Measurements from ENCODE around the gene TMEM151B. TPM values are rescaled to one million over a fixed set of nuclear protein-coding genes. Genes with fewer than 3 reads are reported as not detected.

The TMEM151B gene
- total RNA-seq, 1 donor from 2014 or later, result 0.29 TPM

DNA sequence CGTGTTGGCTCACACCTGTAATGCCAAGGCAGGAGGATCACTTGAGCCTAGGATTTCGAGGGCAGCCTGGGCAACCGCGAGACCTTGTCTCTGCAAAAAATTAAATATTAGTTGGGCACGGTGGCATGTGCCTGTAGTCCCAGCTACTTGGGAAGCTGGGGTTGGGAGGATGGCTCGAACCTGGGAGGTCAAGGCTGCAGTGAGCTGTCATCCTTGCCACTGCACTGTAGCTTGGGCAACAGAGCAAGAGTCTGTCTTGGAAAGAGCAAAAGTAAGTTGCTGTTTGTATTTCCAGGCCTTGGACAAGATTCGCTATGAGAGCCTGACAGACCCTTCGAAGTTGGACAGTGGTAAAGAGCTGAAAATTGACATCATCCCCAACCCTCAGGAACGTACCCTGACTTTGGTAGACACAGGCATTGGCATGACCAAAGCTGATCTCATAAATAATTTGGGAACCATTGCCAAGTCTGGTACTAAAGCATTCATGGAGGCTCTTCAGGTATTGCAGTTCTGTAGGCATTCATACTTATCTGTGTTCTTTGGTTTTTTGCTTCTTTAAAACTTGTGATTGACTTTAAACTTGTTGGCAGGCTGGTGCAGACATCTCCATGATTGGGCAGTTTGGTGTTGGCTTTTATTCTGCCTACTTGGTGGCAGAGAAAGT is 21.0 kb upstream of the TMEM151B start:
- Mint-ChIP-seq H3K4me3 (peak overlapping the region; percentile 96), H3K27me3 (ENCODE audit: insufficient read depth) (no peaks in the 10 kb centered on the region), H3K4me1 (ENCODE audit: low read depth) (peaks cover 68% of the 10 kb centered on the region), H3K9me3 (no peaks in the 10 kb centered on the region), H3K36me3 (ENCODE audit: low read depth) (peaks cover 67% of the 10 kb centered on the region), H3K27ac (peak overlapping the region; percentile 98)
- intact Hi-C loops (cut with micrococcal nuclease), result loop anchor here (5.0 kb wide), 2 partner anchors 477 to 622 kb away; partner anchors contain the start of genes GTPBP2 and VEGFA
- DNase-seq (ENCODE audit: low spot score), result no peak

DNA sequence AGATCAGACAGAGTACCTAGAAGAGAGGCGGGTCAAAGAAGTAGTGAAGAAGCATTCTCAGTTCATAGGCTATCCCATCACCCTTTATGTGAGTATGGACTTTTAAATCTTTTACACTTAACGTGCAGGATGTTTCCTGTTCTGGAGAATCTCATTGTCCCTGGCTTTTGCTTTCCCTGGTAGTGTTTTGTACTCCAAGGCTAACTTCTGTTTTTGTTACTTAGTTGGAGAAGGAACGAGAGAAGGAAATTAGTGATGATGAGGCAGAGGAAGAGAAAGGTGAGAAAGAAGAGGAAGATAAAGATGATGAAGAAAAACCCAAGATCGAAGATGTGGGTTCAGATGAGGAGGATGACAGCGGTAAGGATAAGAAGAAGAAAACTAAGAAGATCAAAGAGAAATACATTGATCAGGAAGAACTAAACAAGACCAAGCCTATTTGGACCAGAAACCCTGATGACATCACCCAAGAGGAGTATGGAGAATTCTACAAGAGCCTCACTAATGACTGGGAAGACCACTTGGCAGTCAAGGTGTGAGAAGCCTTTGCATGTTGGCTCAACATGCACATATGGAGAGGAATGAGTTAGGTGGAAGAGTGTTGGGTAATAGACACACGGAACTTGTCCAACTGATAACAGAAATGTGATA is 20.1 kb upstream of the TMEM151B start:
- Mint-ChIP-seq H3K4me1 (ENCODE audit: low read depth) (peaks cover 75% of the 10 kb centered on the region), H3K9me3 (no peaks in the 10 kb centered on the region), H3K4me3 (peak overlapping the region; percentile 96), H3K27me3 (ENCODE audit: insufficient read depth) (no peaks in the 10 kb centered on the region), H3K27ac (peak overlapping the region; percentile 36), H3K36me3 (ENCODE audit: low read depth) (peaks cover 75% of the 10 kb centered on the region)
- no peak for DNase-seq (ENCODE audit: low spot score)
- intact Hi-C loops (cut with micrococcal nuclease), result no loop called here

DNA sequence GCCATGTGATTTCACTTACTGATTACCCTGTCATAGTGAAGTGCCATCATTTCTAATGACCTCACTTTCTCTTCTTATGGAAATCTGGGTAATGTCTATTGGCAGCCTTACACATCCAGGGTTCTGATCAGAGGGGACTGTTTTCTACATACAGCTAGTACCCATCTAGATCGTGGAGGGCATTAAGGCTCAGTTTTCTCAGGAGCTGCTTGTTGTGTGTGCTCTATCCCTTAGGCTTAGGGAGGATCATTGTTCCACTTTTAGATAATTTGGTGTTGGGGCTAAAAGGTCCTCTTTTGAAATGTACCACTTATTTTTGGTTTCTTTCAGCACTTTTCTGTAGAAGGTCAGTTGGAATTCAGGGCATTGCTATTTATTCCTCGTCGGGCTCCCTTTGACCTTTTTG is 19.5 kb upstream of the TMEM151B start:
- DNase-seq (ENCODE audit: low spot score), result no peak
- H3K27me3 Mint-ChIP-seq (ENCODE audit: insufficient read depth), result no peaks in the 10 kb centered on the region
- peaks cover 80% of the 10 kb centered on the region for H3K36me3 Mint-ChIP-seq (ENCODE audit: low read depth)
- H3K9me3 Mint-ChIP-seq, result no peaks in the 10 kb centered on the region
- H3K4me1 Mint-ChIP-seq (ENCODE audit: low read depth), result peaks cover 75% of the 10 kb centered on the region
- H3K4me3 Mint-ChIP-seq, result no peak overlapping the region
- intact Hi-C loops (cut with micrococcal nuclease), result no loop called here
- no peak overlapping the region for H3K27ac Mint-ChIP-seq

DNA sequence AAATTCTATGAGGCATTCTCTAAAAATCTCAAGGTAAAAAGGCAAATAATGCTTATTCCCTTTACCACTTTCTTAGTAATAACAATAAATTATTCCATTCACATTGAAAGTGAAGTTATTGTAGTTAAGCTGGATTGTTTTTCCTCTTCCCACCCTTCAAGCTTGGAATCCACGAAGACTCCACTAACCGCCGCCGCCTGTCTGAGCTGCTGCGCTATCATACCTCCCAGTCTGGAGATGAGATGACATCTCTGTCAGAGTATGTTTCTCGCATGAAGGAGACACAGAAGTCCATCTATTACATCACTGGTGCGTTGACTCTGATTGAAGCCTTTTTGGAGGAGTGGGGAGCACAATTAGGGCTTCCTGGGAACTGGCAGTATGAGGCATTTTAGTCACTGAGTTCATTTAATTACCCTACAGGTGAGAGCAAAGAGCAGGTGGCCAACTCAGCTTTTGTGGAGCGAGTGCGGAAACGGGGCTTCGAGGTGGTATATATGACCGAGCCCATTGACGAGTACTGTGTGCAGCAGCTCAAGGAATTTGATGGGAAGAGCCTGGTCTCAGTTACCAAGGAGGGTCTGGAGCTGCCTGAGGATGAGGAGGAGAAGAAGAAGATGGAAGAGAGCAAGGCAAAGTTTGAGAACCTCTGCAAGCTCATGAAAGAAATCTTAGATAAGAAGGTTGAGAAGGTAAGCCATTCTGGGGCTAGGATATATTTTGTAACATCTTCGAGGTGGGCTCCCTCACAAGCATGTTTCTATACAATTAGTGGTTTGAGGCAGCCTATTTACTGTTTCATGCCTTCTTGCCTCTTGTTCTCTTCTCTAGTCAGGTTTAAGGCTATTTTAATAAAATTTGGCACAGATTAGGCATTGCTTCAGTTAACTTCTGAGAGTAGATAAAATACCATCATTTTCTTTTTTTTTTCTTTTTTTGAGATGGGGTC is 18.4 kb upstream of the TMEM151B start:
- no peaks in the 10 kb centered on the region for H3K27me3 Mint-ChIP-seq (ENCODE audit: insufficient read depth)
- H3K27ac Mint-ChIP-seq, result peak overlapping the region; percentile 77
- intact Hi-C loops (cut with micrococcal nuclease), result no loop called here
- no peaks in the 10 kb centered on the region for H3K9me3 Mint-ChIP-seq
- H3K4me3 Mint-ChIP-seq, result peak overlapping the region; percentile 50
- DNase-seq (ENCODE audit: low spot score), result no peak
- peaks cover 82% of the 10 kb centered on the region for H3K4me1 Mint-ChIP-seq (ENCODE audit: low read depth)
- peaks cover 83% of the 10 kb centered on the region for H3K36me3 Mint-ChIP-seq (ENCODE audit: low read depth)

DNA sequence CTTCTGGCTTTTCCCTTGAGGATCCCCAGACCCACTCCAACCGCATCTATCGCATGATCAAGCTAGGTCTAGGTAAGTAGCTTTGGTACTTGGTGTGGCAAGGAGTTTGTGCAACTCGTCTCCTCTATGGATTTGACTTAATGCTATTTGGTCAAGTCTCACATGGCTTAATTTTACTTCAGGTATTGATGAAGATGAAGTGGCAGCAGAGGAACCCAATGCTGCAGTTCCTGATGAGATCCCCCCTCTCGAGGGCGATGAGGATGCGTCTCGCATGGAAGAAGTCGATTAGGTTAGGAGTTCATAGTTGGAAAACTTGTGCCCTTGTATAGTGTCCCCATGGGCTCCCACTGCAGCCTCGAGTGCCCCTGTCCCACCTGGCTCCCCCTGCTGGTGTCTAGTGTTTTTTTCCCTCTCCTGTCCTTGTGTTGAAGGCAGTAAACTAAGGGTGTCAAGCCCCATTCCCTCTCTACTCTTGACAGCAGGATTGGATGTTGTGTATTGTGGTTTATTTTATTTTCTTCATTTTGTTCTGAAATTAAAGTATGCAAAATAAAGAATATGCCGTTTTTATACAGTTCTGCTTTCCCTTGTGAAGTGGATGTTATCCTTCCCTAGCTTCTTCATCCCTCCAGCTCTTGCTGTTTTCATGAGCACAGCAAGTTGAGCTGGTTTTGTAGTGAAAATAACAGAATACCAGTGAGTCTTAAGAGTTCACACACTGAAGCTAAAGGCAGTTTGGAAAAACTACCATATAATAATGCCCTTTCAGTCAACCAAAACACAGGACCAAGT is 16.7 kb upstream of the TMEM151B start:
- intact Hi-C loops (cut with micrococcal nuclease), result no loop called here
- Mint-ChIP-seq H3K36me3 (ENCODE audit: low read depth) (peaks cover 78% of the 10 kb centered on the region), H3K4me1 (ENCODE audit: low read depth) (peaks cover 87% of the 10 kb centered on the region), H3K9me3 (no peaks in the 10 kb centered on the region), H3K27ac (peak overlapping the region; percentile 53), H3K27me3 (ENCODE audit: insufficient read depth) (no peaks in the 10 kb centered on the region), H3K4me3 (peak overlapping the region; percentile 10)
- DNase-seq (ENCODE audit: low spot score), result no peak

DNA sequence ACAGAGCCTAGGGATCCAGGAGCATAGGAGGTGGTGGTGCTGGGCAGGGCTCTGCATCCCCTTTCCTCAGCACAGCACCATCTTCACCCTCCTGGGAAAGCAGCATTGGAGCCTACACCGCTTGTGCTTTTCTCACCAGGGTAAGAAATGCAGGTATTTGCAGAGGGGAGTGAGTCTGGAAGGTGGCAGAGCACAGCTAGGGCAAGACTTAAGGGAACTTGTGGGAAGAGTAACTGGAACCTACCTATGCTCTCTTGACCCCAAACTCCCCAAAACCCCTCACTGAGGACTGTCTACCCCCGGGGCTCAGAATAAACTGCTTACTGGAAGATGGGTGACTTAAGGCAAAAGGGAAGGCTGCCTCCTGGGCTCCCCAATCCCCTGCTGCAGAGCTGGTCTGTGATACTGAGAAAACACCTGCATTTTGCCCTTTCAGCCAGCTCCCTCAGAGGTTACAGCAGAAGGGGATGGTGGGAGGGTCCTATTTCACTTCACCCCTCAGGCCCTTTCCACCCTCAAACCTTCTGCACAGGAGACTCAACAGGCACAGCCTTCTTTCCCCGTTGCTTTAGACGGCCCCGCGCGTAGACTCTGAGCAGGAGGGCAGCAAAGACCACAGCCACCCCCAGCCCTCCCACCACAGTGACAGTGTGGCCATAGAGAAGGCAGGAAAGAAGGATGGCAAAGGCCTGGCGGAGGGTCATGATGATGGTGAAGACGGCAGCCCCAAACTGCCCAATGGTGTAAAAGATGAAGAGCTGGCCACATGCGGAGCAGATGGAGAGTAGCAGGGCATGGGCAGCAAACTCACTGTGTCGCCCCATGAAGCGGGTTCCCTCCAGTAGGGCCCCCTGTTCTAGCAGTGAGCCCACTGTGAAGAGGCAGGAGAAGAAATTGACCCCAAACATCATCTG is 15.8 kb upstream of the TMEM151B start:
- no peaks in the 10 kb centered on the region for H3K9me3 Mint-ChIP-seq
- intact Hi-C loops (cut with micrococcal nuclease), result no loop called here
- peak overlapping the region; percentile 79 for H3K27ac Mint-ChIP-seq
- peaks cover 84% of the 10 kb centered on the region for H3K4me1 Mint-ChIP-seq (ENCODE audit: low read depth)
- no peaks in the 10 kb centered on the region for H3K27me3 Mint-ChIP-seq (ENCODE audit: insufficient read depth)
- DNase-seq (ENCODE audit: low spot score), result no peak
- peak overlapping the region; percentile 90 for H3K4me3 Mint-ChIP-seq
- H3K36me3 Mint-ChIP-seq (ENCODE audit: low read depth), result peaks cover 75% of the 10 kb centered on the region

DNA sequence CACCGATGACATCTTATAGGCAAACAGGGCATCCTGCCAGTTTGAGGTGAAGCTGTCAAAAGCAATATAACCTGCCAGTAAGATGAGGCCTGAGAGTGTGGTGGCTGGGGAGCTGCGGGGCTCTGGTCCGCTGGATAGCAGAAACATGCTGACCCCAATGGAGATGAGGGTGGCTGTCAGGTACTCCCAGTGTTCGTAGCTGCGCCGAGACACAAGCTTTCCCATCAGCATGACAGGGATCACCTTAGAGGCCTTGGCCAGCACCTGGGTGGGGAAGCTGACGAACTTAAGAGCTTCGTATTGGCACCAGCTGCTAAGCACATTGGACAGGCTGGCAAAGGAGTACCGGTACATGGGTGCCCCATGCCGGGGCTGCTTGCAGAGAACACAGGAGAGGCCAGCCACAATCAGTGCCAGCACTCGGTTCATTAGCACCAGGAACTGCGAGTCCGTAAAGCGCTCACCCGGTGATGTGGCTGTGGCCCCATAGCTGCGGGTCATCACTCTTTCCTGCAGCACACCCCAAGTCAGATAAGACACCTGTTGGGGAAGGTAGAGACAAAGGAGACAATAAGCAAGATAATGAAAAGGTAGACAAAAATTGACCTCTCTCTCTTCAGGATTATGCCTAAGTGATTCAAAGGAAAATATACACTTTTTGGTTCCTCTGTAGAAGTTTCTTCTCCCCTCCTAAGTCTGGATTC is 15.0 kb upstream of the TMEM151B start:
- Mint-ChIP-seq H3K9me3 (no peaks in the 10 kb centered on the region), H3K36me3 (ENCODE audit: low read depth) (peaks cover 67% of the 10 kb centered on the region)

DNA sequence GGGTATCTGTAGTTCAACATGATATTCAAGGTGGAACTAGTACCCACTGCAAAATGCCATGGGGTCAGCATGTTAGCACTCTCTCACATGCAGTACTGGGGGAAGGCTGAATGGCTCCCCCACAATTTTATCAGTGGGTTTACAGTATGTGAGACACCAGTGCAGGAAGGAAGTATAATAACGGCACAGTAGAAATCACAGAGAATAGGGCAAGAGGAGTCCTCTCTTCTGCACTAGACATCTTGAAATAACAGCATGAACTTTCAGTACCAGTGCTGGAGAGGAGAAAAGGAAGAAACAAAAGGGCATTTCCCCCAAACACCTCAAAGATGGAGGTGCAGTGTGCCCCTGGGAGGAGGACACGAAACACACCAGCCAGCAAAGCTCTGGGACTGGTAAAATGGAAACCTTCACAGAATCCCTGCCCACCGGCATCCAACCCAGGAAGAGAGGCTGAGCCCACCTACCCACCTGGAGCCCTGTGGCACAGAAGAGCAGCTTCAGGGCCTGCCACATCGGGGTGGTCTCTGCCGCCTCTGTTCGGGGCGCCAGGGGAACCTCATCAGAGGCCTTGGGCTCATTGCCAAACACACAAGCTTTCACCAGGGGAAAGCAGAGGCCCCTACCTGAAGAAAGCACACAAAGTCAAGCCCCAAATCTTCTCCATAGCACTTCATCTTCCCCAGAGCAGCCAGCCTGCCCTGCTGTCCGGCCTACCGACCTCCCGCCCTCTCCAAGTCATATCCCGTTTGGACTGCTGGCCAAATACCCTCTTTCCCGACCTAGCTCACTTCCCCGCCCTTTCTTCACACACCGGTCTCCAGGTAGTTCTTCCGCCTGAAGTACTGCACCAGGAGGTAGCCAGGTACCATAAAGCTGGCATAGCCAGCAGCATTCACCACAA is 14.1 kb upstream of the TMEM151B start:
- peaks cover 75% of the 10 kb centered on the region for H3K4me1 Mint-ChIP-seq (ENCODE audit: low read depth)
- peak overlapping the region; percentile 76 for H3K27ac Mint-ChIP-seq
- H3K4me3 Mint-ChIP-seq, result peak overlapping the region; percentile 90
- H3K36me3 Mint-ChIP-seq (ENCODE audit: low read depth), result peaks cover 64% of the 10 kb centered on the region
- intact Hi-C loops (cut with micrococcal nuclease), result no loop called here
- DNase-seq (ENCODE audit: low spot score), result no peak
- H3K27me3 Mint-ChIP-seq (ENCODE audit: insufficient read depth), result no peaks in the 10 kb centered on the region
- H3K9me3 Mint-ChIP-seq, result no peaks in the 10 kb centered on the region

More for the DNA sequence above, 15.0 kb upstream of the TMEM151B start:
- no peaks in the 10 kb centered on the region for H3K27me3 Mint-ChIP-seq (ENCODE audit: insufficient read depth)
- peaks cover 76% of the 10 kb centered on the region for H3K4me1 Mint-ChIP-seq (ENCODE audit: low read depth)
- intact Hi-C loops (cut with micrococcal nuclease), result no loop called here
- no peak for DNase-seq (ENCODE audit: low spot score)
- peak overlapping the region; percentile 90 for H3K4me3 Mint-ChIP-seq
- peak overlapping the region; percentile 76 for H3K27ac Mint-ChIP-seq

DNA sequence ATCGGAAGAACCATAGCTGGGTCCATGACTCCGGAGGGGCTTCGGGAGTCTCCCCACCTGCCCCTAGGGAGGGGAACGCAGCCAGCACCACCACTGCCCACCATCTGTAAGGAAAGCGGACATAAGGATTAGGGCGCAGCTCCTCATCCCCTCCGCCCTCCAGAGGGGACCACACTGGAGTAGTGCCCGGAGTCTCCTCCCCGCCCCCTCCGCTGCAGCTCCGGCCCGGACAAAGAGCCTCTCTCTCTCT is 13.6 kb upstream of the TMEM151B start:
- Mint-ChIP-seq H3K4me3 (peak overlapping the region; percentile 90), H3K27ac (peak overlapping the region; percentile 76), H3K9me3 (no peaks in the 10 kb centered on the region), H3K36me3 (ENCODE audit: low read depth) (peaks cover 60% of the 10 kb centered on the region), H3K4me1 (ENCODE audit: low read depth) (peaks cover 75% of the 10 kb centered on the region), H3K27me3 (ENCODE audit: insufficient read depth) (no peaks in the 10 kb centered on the region)
- no peak for DNase-seq (ENCODE audit: low spot score)
- intact Hi-C loops (cut with micrococcal nuclease), result loop anchor here (1.0 kb wide), 3 partner anchors 9 to 84 kb away; partner anchors contain the start of genes HSP90AB1 and NFKBIE

DNA sequence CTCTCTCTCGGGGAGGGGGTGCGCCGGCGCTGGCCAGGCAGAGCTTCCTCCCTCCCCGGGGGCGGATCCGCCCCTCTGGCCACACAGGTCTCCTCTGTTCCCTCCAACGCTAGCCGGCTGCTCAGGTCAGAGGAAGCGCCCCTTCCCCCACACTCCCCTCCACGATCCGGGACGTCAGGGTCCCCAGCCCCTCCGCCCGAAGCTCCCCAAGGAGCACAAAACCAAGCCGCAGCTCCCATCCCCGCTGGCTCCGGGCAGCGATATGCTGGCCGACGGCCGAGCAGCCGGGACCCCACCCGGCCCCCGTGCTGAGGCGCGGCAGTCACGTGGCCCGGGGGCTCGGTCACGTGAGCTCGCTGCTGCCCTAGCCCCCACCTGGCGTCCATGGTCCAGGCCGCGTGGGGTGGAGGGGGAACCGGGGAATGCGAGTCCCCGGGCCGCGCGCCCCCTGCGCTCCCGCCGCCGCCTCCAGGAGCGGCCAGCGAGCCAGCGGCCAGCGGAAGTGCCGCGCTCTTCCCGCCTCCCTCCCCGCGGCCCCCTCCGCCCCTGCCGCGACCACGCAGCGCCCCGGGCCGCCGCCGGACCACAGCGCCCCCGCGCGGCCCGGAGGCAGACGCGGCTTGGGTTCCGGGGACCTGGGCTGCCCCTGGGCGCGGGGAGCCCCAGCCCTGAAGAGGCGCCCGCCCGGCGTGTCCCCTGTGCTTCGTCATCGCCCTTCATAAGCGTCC is 13.1 kb upstream of the TMEM151B start, which contains the start of gene SLC35B2:
Gene SLC35B2 (minus strand): TSS at position 504 of the 728 bp plus-strand sequence. CDS start 118 bp downstream, at position 386.
- peaks cover 75% of the 10 kb centered on the region for H3K4me1 Mint-ChIP-seq (ENCODE audit: low read depth)
- intact Hi-C loops (cut with micrococcal nuclease), result loop anchor here (1.0 kb wide), 3 partner anchors 8 to 85 kb away; partner anchors contain the start of genes HSP90AB1 and NFKBIE
- no peaks in the 10 kb centered on the region for H3K9me3 Mint-ChIP-seq
- H3K36me3 Mint-ChIP-seq (ENCODE audit: low read depth), result peaks cover 56% of the 10 kb centered on the region
- peak within 1 kb of the TSS; percentile 81 for H3K27ac Mint-ChIP-seq
- DNase-seq (ENCODE audit: low spot score), result peak; percentile 70
- H3K27me3 Mint-ChIP-seq (ENCODE audit: insufficient read depth), result no peaks in the 10 kb centered on the region
- peak within 1 kb of the TSS; percentile 90 for H3K4me3 Mint-ChIP-seq

All from activated T-helper 1 cell treated with anti-CD3 and anti-CD28 coated beads, Interleukin-12 subunit alpha, Interleukin-12 subunit beta, Interleukin-2, Interleukin-4 antibody, amounts not matched to agents 30 ng/mL and 10 ng/mL and 1 ng/mL, durations not matched to agents 14 hours and 24 hours and 36 hours (primary cell).